CD14-positive monocyte (primary cell): ENCODE data around the gene TMEM107. TPM values are rescaled to one million over a fixed set of nuclear protein-coding genes. Genes with fewer than 3 reads are reported as not detected.
A peak's percentile ranks its signal among the peaks of the same experiment; 100 is the strongest.

Source experiments
- DNase-seq, 3 donors: peaks; one replicate each; pipeline ENCODE4 v3.0.0-alpha.2; 2011 to 2022
- H2AFZ ChIP-seq: 2 replicates; pipeline ENCODE4 v1.6.0; 2012; ENCODE audit warnings: mild to moderate bottlenecking, low read depth, low read length, inconsistent platforms; ENCODE audit not compliant: insufficient read depth, poor library complexity, severe bottlenecking
- H3K27ac ChIP-seq, 2 donors: 1 replicate in 1 of 2; 2 replicates in 1 of 2; pipeline ENCODE4 v1.5.1; 2012 to 2013; ENCODE audit warnings: low read length in 2 of 2, control low read depth in 1 of 2, inconsistent platforms in 1 of 2, low read depth in 1 of 2, mild to moderate bottlenecking in 1 of 2
- H3K27me3 ChIP-seq, 2 donors: one replicate each; pipeline versions ENCODE4 v1.6.0 to v1.6.1; 2011 to 2013; ENCODE audit warnings: low read length in 2 of 2; ENCODE audit not compliant: control insufficient read depth in 2 of 2, insufficient read depth in 2 of 2
- H3K36me3 ChIP-seq, 2 donors: replicated peaks in 1 of 2; 1 replicate in 1 of 2; 2 replicates in 1 of 2; pipeline versions ENCODE4 v1.5.1 to v1.6.1; 2012 to 2013; ENCODE audit warnings: low read length in 2 of 2, control low read depth in 1 of 2, inconsistent platforms in 1 of 2, mild to moderate bottlenecking in 1 of 2; ENCODE audit not compliant: insufficient read depth in 2 of 2, control insufficient read depth in 1 of 2
- H3K4me1 ChIP-seq, 2 donors: 1 replicate in 1 of 2; 2 replicates in 1 of 2; pipeline versions ENCODE4 v1.5.1 to v1.6.1; 2012 to 2013; ENCODE audit warnings: low read length in 2 of 2, control low read depth in 1 of 2, inconsistent platforms in 1 of 2, mild to moderate bottlenecking in 1 of 2, moderate library complexity in 1 of 2; ENCODE audit not compliant: insufficient read depth in 2 of 2, control insufficient read depth in 1 of 2
- H3K4me2 ChIP-seq: replicated peaks from 2 replicates; pipeline ENCODE3; 2012; ENCODE audit warnings: low read length, moderate library complexity, mild to moderate bottlenecking; ENCODE audit not compliant: poor library complexity, severe bottlenecking; ENCODE audit errors: extremely low read depth
- H3K4me3 ChIP-seq, 3 experiments: fragments of 200-600 bp in 1 of 3; sonication (generic) in 1 of 3; replicated peaks in 1 of 3; 1 replicate in 2 of 3; 2 replicates in 1 of 3; pipeline ENCODE4 v1.5.1; 2011 to 2013; ENCODE audit warnings: low read length in 3 of 3, mild to moderate bottlenecking in 3 of 3, control low read depth in 2 of 3, low read depth in 2 of 3, inconsistent platforms in 1 of 3, moderate library complexity in 1 of 3
- H3K79me2 ChIP-seq: 2 replicates; pipeline ENCODE4 v1.6.0; 2012; ENCODE audit warnings: mild to moderate bottlenecking, control low read depth, inconsistent platforms, low read length, moderate library complexity; ENCODE audit not compliant: insufficient read depth
- H3K9ac ChIP-seq: 2 replicates; pipeline ENCODE4 v1.6.0; 2017; ENCODE audit warnings: low read length, mild to moderate bottlenecking; ENCODE audit not compliant: insufficient read depth, poor library complexity, severe bottlenecking
- H3K9me3 ChIP-seq, 2 donors: replicated peaks in 1 of 2; 1 replicate in 1 of 2; 2 replicates in 1 of 2; pipeline versions ENCODE4 v1.5.1 to v1.6.1; 2012 to 2013; ENCODE audit warnings: low read length in 2 of 2, control low read depth in 1 of 2; ENCODE audit not compliant: control insufficient read depth in 1 of 2, insufficient read depth in 1 of 2
- H4K20me1 ChIP-seq: 2 replicates; pipeline ENCODE4 v1.6.0; 2012; ENCODE audit warnings: mild to moderate bottlenecking, low read length, control low read depth, moderate library complexity; ENCODE audit not compliant: insufficient read depth
- H3K27ac Mint-ChIP-seq, 7 donors: one replicate each; pipeline ENCODE4 v1.8.0; 2020; ENCODE audit warnings: mild to moderate bottlenecking in 7 of 7, mixed read lengths in 7 of 7, moderate library complexity in 6 of 7, inconsistent platforms in 2 of 7
- H3K27me3 Mint-ChIP-seq, 3 donors: one replicate each; pipeline ENCODE4 v1.8.0; 2021 to 2022; ENCODE audit warnings: low read depth in 3 of 3, mild to moderate bottlenecking in 3 of 3, mixed read lengths in 3 of 3, moderate library complexity in 3 of 3, inconsistent platforms in 1 of 3
- H3K36me3 Mint-ChIP-seq, 2 donors: one replicate each; pipeline ENCODE4 v1.8.0; 2020; ENCODE audit warnings: mixed read lengths in 2 of 2, inconsistent platforms in 1 of 2, mild to moderate bottlenecking in 1 of 2
- H3K4me1 Mint-ChIP-seq: one replicate; pipeline ENCODE4 v1.8.0; 2020; ENCODE audit warnings: mild to moderate bottlenecking, mixed read lengths
- H3K4me3 Mint-ChIP-seq, 2 donors: one replicate each; pipeline ENCODE4 v1.8.0; 2020; ENCODE audit warnings: mild to moderate bottlenecking in 2 of 2, mixed read lengths in 2 of 2, moderate library complexity in 1 of 2
- H3K9me3 Mint-ChIP-seq, 7 donors: one replicate each; pipeline ENCODE4 v1.8.0; 2020 to 2022; ENCODE audit warnings: mixed read lengths in 7 of 7, mild to moderate bottlenecking in 6 of 7, moderate library complexity in 6 of 7, inconsistent platforms in 2 of 7
- WGBS: methylation state at CpG from one replicate; pipeline ENCODE4 v1.1.5; 2013; ENCODE audit warnings: missing lambda C conversion rate; ENCODE audit not compliant: insufficient coverage; 5-methylcytosine and 5-hydroxymethylcytosine counted together
- intact Hi-C, 2 donors: fragments of 100-400 bp; cut with micrococcal nuclease; formaldehyde crosslinking; loops; one replicate each; pipeline versions ENCODE4 v1.15.0 to v1.15.1; 2023
- polyA plus RNA-seq, 3 donors: library from polyadenylated mRNA; depleted of rRNA in 1 of 3; unstranded in 2 of 3; stranded (reverse) in 1 of 3; fragments of 300-500 nt in 2 of 3; fragments of >200 nt in 1 of 3; fragmentation: Illumina TruSeq in 2 of 3; gene quantifications; 1 replicate in 2 of 3; 2 replicates in 1 of 3; pipeline ENCODE4 v1.2.3, GENCODE V29; 2012 to 2021
- TF ChIP-seq, protein P1 (sequence below): fragments of 200-600 bp; IDR thresholded peaks from one replicate; pipeline ENCODE4 v1.8.0; 2022; ENCODE audit warnings: antibody characterized with exemption, mild to moderate bottlenecking

TMEM107 gene
- polyA plus RNA-seq, 3 donors: 20.5 to 37.4 (median 31.4) TPM

DNA sequence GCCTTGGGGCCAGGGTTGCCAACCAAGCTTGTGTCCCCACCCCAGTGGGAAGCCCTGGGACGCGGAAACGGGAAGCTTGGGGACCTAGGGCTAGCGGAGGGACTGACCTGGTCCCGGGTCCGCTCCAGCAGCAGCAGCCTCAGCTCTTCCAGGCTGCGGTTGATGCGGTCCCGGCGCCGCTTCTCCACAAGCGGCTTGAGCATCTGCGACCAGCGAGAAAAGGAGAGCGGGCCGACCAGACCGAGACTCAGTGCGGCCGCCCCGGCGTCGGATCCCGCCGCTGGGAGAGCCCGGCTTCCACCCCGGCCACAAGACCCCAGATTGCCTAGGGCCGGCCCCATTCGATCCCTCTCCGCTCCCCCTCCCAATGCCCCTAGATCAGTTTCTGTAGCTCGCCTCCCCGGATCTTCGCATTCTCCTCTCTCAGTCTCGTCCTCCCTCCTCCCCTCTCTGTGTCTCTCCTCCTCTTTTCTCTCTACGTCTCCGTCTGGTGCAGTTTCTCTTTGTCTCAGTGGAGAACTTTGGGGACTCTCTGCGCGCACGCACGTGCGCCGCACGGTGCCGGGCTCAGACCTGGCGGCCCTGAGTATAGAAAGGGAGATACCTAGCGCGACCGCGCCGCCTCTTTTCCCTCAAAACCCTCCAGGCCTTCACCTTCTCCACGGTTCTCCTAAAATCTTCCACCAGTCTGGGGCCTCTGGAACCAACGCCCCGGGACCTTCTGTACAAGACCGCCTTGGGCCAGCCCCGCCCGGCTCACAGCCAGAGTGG is 53.1 kb downstream of the TMEM107 start:
- Mint-ChIP-seq H3K27ac (peak overlapping the region in 3 of 7 donors; percentile 8 to 61 (median 43)), H3K4me1 (peaks cover 79% of the 10 kb centered on the region), H3K27me3 (peaks cover 76 to 89% (median 89%) of the 10 kb centered on the region in 3 donors), H3K4me3 (peak overlapping the region; percentile 81 to 97), H3K36me3 (peaks cover 21 to 33% of the 10 kb centered on the region in 2 donors), H3K9me3 (peaks cover 0 to 47% (median 34%) of the 10 kb centered on the region in 7 donors)
- TF ChIP-seq, protein P1, sequence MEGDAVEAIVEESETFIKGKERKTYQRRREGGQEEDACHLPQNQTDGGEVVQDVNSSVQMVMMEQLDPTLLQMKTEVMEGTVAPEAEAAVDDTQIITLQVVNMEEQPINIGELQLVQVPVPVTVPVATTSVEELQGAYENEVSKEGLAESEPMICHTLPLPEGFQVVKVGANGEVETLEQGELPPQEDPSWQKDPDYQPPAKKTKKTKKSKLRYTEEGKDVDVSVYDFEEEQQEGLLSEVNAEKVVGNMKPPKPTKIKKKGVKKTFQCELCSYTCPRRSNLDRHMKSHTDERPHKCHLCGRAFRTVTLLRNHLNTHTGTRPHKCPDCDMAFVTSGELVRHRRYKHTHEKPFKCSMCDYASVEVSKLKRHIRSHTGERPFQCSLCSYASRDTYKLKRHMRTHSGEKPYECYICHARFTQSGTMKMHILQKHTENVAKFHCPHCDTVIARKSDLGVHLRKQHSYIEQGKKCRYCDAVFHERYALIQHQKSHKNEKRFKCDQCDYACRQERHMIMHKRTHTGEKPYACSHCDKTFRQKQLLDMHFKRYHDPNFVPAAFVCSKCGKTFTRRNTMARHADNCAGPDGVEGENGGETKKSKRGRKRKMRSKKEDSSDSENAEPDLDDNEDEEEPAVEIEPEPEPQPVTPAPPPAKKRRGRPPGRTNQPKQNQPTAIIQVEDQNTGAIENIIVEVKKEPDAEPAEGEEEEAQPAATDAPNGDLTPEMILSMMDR: no peak
- Histone ChIP-seq H2AFZ (peak overlapping the region; percentile 51), H3K4me1 (peaks cover 77 to 92% of the 10 kb centered on the region in 2 donors), H3K79me2 (no peaks in the 10 kb centered on the region), H3K36me3 (no peaks in the 10 kb centered on the region), H3K4me2 (peak overlapping the region; percentile 98), H3K9me3 (peaks cover 0 to 21% of the 10 kb centered on the region in 2 donors), H3K27ac (no peak overlapping the region), H4K20me1 (peaks cover 25% of the 10 kb centered on the region), H3K27me3 (peaks cover 49 to 77% of the 10 kb centered on the region in 2 donors), H3K4me3 (peak overlapping the region in 2 of 3 experiments; percentile 6 to 77), H3K9ac (peak overlapping the region; percentile 33)
- intact Hi-C loops: loop anchor here (5.0 kb wide), 2 partner anchors 34 to 64 kb away; no protein-coding TSS in a partner anchor
- DNase-seq: peak in 1 of 3 donors; percentile 31
- WGBS: under 1% methylated on average over 41 of the region's 55 CpGs

Other genes starting within 250 kb of the TMEM107 start
- gene KCNAB3, start 246.5 kb downstream of the TMEM107 start, polyA plus RNA-seq: 10 to 100 TPM in 1 of 3 donors, not detected in 2; 11.7 TPM
- 100 to 1,000 TPM; 172 to 266 (median 224) TPM for gene TRAPPC1, start 244.4 kb downstream of the TMEM107 start, polyA plus RNA-seq
- 10 to 100 TPM in 1 of 3 donors, 1 to 10 TPM in 2; 4.7 to 22.8 (median 6.5) TPM for gene CNTROB, start 244.2 kb downstream of the TMEM107 start, polyA plus RNA-seq
- under 1 TPM in 2 of 3 donors, not detected in 1; 0.04 to 0.46 TPM for gene GUCY2D, start 173.8 kb downstream of the TMEM107 start, polyA plus RNA-seq
- 1 to 10 TPM; 1.7 to 2.8 (median 2.0) TPM for gene ALOX15B, start 137.3 kb downstream of the TMEM107 start, polyA plus RNA-seq
- gene ALOX12B, start 88.7 kb downstream of the TMEM107 start, polyA plus RNA-seq: not detected
- gene ALOXE3, start 57.9 kb downstream of the TMEM107 start, polyA plus RNA-seq: not detected
- gene HES7, start 52.3 kb downstream of the TMEM107 start, polyA plus RNA-seq: not detected
- 100 to 1,000 TPM in 1 of 3 donors, 1 to 10 TPM in 2; 5.6 to 457 (median 9.6) TPM for gene PER1, start 24.0 kb downstream of the TMEM107 start, polyA plus RNA-seq
- 100 to 1,000 TPM in 1 of 3 donors, 10 to 100 TPM in 2; 10.2 to 139 (median 14.5) TPM for gene VAMP2, start 13.4 kb downstream of the TMEM107 start, polyA plus RNA-seq
- gene BORCS6, start 13.8 kb upstream of the TMEM107 start, polyA plus RNA-seq: 10 to 100 TPM in 2 of 3 donors, 1 to 10 TPM in 1; 5.4 to 14.1 (median 13.9) TPM
- 1 to 10 TPM in 1 of 3 donors, under 1 TPM in 2; 0.38 to 4.2 (median 0.79) TPM for gene AURKB, start 34.2 kb upstream of the TMEM107 start, polyA plus RNA-seq
- 10 to 100 TPM in 1 of 3 donors, 1 to 10 TPM in 2; 2.2 to 49.1 (median 4.1) TPM for gene CTC1, start 71.7 kb upstream of the TMEM107 start, polyA plus RNA-seq
- gene PFAS, start 72.9 kb upstream of the TMEM107 start, polyA plus RNA-seq: 10 to 100 TPM in 1 of 3 donors, 1 to 10 TPM in 2; 4.1 to 12.8 (median 4.4) TPM
- gene RANGRF, start 112.3 kb upstream of the TMEM107 start, polyA plus RNA-seq: 10 to 100 TPM; 27.3 to 34.3 (median 31.7) TPM
- 10 to 100 TPM in 1 of 3 donors, 1 to 10 TPM in 1, under 1 TPM in 1; 0.96 to 10.9 (median 3.8) TPM for gene SLC25A35, start 119.0 kb upstream of the TMEM107 start, polyA plus RNA-seq
- gene ARHGEF15, start 133.9 kb upstream of the TMEM107 start, polyA plus RNA-seq: not detected
- gene ODF4, start 163.5 kb upstream of the TMEM107 start, polyA plus RNA-seq: not detected
- 1,000 to 10,000 TPM in 1 of 3 donors, 100 to 1,000 TPM in 2; 859 to 4,469 (median 884) TPM for gene RPL26, start 206.8 kb upstream of the TMEM107 start, polyA plus RNA-seq
- not detected for gene RNF222, start 221.4 kb upstream of the TMEM107 start, polyA plus RNA-seq